Measurements from ENCODE around the gene SLC5A6. TPM values are rescaled to one million over a fixed set of nuclear protein-coding genes. Genes with fewer than 3 reads are reported as not detected.
A peak's percentile ranks its signal among the peaks of the same experiment; 100 is the strongest.

SLC5A6 gene
- total RNA-seq, 1 donor from 2014 or later, result 76.3 TPM

DNA sequence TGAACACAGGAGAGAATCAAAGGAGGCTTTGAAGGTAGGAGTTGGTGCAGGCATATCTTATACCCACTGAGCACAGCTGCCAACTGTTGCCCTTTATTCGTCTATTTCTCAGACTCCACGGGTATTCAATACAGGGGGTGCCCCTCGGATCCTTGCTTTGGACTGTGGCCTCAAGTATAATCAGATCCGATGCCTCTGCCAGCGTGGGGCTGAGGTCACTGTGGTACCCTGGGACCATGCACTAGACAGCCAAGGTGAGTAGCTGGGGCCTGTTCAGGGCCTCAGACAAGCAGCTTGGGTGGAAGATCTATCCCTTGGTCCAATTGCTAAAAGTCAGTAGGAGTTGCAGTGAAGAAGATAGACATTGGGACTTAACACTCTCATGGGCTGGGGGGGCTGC, 10.3 kb upstream of the SLC5A6 start:
- TF ChIP-seq, protein P1, sequence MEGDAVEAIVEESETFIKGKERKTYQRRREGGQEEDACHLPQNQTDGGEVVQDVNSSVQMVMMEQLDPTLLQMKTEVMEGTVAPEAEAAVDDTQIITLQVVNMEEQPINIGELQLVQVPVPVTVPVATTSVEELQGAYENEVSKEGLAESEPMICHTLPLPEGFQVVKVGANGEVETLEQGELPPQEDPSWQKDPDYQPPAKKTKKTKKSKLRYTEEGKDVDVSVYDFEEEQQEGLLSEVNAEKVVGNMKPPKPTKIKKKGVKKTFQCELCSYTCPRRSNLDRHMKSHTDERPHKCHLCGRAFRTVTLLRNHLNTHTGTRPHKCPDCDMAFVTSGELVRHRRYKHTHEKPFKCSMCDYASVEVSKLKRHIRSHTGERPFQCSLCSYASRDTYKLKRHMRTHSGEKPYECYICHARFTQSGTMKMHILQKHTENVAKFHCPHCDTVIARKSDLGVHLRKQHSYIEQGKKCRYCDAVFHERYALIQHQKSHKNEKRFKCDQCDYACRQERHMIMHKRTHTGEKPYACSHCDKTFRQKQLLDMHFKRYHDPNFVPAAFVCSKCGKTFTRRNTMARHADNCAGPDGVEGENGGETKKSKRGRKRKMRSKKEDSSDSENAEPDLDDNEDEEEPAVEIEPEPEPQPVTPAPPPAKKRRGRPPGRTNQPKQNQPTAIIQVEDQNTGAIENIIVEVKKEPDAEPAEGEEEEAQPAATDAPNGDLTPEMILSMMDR (conservative IDR thresholded peaks at IDR 0.05), result no peak
- Mint-ChIP-seq H3K27me3 (no peaks in the 10 kb centered on the region), H3K4me3 (no peak overlapping the region), H3K4me1 (ENCODE audit: unreplicated experiment) (peaks cover 15% of the 10 kb centered on the region), H3K27ac (no peak overlapping the region), H3K36me3 (peaks cover 37% of the 10 kb centered on the region), H3K9me3 (no peaks in the 10 kb centered on the region)
- no peak for DNase-seq (ENCODE audit: extremely low spot score, unreplicated experiment)

DNA sequence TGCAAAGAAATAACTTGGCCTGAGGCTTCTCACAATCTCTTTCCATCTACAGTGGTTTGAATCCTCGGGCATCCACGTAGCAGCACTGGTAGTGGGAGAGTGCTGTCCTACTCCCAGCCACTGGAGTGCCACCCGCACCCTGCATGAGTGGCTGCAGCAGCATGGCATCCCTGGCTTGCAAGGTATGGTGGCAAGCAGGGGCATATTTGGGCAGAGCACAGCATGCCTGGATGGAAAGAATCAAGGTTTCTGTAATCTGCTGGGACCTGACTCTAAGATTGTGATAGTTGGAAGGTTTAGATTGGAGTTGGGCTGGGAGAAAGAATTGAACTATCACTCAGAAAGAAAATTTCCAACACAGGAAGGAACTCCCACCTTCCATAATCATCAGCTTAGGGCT, 9.1 kb upstream of the SLC5A6 start:
- no peak overlapping the region for H3K27ac Mint-ChIP-seq
- H3K9me3 Mint-ChIP-seq, result no peaks in the 10 kb centered on the region
- peaks cover 25% of the 10 kb centered on the region for H3K4me1 Mint-ChIP-seq (ENCODE audit: unreplicated experiment)
- DNase-seq (ENCODE audit: extremely low spot score, unreplicated experiment), result no peak
- TF ChIP-seq, protein P1 (conservative IDR thresholded peaks at IDR 0.05), result no peak
- peaks cover 42% of the 10 kb centered on the region for H3K36me3 Mint-ChIP-seq
- no peaks in the 10 kb centered on the region for H3K27me3 Mint-ChIP-seq
- no peak overlapping the region for H3K4me3 Mint-ChIP-seq

DNA sequence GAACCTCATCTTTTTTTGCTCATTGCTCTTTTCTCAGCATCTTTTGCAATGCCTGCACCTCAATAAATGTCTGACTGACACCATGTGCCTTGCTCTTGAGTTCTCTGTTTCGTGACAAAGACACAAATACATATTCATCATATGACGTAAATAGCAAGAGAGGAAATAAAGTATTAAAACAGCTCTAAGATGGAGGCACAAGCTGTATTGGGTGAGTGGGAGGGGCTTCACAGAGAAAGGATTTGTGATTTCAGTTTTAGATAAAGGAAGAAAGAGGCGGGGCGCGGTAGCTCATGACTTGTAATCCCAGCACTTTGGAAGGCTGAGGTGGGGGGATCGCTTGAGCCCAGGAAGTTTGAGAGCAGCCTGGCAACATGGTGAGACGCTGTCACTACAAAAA, 8.0 kb upstream of the SLC5A6 start:
- Mint-ChIP-seq H3K36me3 (peaks cover 50% of the 10 kb centered on the region), H3K27me3 (no peaks in the 10 kb centered on the region), H3K4me3 (no peak overlapping the region), H3K9me3 (no peaks in the 10 kb centered on the region), H3K4me1 (ENCODE audit: unreplicated experiment) (peaks cover 34% of the 10 kb centered on the region), H3K27ac (no peak overlapping the region)
- TF ChIP-seq, protein P1 (conservative IDR thresholded peaks at IDR 0.05), result no peak
- no peak for DNase-seq (ENCODE audit: extremely low spot score, unreplicated experiment)

DNA sequence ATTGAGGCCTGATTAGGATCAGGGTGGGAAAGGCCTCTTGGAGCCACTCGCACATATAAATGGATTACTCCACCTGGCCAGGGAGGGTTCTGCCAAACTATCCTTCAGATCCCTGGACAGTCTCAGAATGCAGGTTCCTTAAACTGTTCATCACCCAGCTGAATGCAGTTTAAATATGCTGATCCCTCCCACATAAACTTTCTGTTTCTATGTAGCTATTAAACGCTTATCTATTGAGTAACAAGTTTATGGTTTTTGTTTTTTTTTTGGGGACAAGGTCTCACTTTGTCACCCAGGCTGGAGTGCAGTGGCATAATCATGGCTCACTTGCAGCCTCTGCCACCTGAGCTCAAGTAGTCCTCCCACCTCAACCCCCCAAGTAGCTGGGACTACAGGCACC, 7.0 kb upstream of the SLC5A6 start:
- H3K9me3 Mint-ChIP-seq, result no peaks in the 10 kb centered on the region
- no peak overlapping the region for H3K27ac Mint-ChIP-seq
- H3K36me3 Mint-ChIP-seq, result peaks cover 47% of the 10 kb centered on the region
- no peaks in the 10 kb centered on the region for H3K27me3 Mint-ChIP-seq
- H3K4me1 Mint-ChIP-seq (ENCODE audit: unreplicated experiment), result peaks cover 36% of the 10 kb centered on the region
- TF ChIP-seq, protein P1 (conservative IDR thresholded peaks at IDR 0.05), result no peak
- no peak for DNase-seq (ENCODE audit: extremely low spot score, unreplicated experiment)
- peak overlapping the region; percentile 95 for H3K4me3 Mint-ChIP-seq

DNA sequence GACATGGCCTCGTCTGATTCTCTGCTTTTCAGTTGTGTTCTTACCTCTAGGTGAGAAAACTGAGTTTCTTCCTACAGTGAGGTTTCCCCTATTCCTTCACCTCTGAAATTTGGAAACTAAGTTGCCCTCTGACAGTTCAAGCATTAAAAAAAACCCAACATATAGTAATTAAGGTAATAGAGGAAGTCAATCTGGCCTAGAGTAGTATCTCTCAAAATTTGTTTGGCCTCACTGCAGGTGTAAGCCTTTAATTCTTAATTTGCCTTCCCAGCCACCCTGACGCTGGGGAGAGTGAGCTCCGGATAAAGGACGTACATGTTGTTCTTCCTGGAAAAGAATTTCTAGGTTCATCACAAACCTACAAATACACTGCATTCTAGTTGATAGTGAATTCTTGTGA, 6.5 kb upstream of the SLC5A6 start:
- Mint-ChIP-seq H3K9me3 (no peaks in the 10 kb centered on the region), H3K4me3 (peak overlapping the region; percentile 95), H3K4me1 (ENCODE audit: unreplicated experiment) (peaks cover 38% of the 10 kb centered on the region), H3K27me3 (no peaks in the 10 kb centered on the region), H3K36me3 (peaks cover 47% of the 10 kb centered on the region), H3K27ac (peak overlapping the region; percentile 18)
- TF ChIP-seq, protein P1 (conservative IDR thresholded peaks at IDR 0.05), result no peak
- DNase-seq (ENCODE audit: extremely low spot score, unreplicated experiment), result no peak
